Calu3 (cell line): ENCODE results near the gene FOXK1. TPM values are rescaled to one million over a fixed set of nuclear protein-coding genes. Genes with fewer than 3 reads are reported as not detected.
"Not testable (repeated sequence)": the region's sequence is repeated elsewhere in the genome, so short reads cannot be mapped to it uniquely, and the experiment has no call there.

Experiments used
- BruUV-seq: library from RNA; stranded (reverse); fragments of 400-500 nt; replicated peaks from 2 replicates; lab custom pipeline; 2021; lab: Mats Ljungman, UMichigan
- CTCF ChIA-PET: fragments of 300-600 bp; sonication (Branson Sonifier 250); formaldehyde crosslinking; loops from one replicate; lab custom pipeline; 2022; ENCODE audit warnings: antibody characterized with exemption; lab: Charles Lee
- DNase-seq: peaks from one replicate; pipeline ENCODE4 v3.0.0; 2022
- H3K27ac Mint-ChIP-seq: one replicate; pipeline ENCODE4 v1.8.0; 2022; ENCODE audit warnings: mixed read lengths; ENCODE audit not compliant: unreplicated experiment
- H3K27me3 Mint-ChIP-seq: one replicate; pipeline ENCODE4 v1.8.0; 2022; ENCODE audit warnings: mixed read lengths; ENCODE audit not compliant: unreplicated experiment
- H3K36me3 Mint-ChIP-seq: one replicate; pipeline ENCODE4 v1.8.0; 2022; ENCODE audit warnings: mild to moderate bottlenecking, moderate library complexity, mixed read lengths; ENCODE audit not compliant: insufficient read depth, unreplicated experiment
- H3K4me1 Mint-ChIP-seq: one replicate; pipeline ENCODE4 v1.8.0; 2022; ENCODE audit warnings: mild to moderate bottlenecking, low read depth, mixed read lengths; ENCODE audit not compliant: unreplicated experiment
- H3K4me3 Mint-ChIP-seq: one replicate; pipeline ENCODE4 v1.8.0; 2022; ENCODE audit warnings: mild to moderate bottlenecking, low read depth, moderate library complexity, mixed read lengths; ENCODE audit not compliant: unreplicated experiment
- H3K9me3 Mint-ChIP-seq: one replicate; pipeline ENCODE4 v1.8.0; 2022; ENCODE audit warnings: low read depth, mixed read lengths; ENCODE audit not compliant: unreplicated experiment
- intact Hi-C: fragments of 100-400 bp; cut with micrococcal nuclease; formaldehyde crosslinking; loops from one replicate; pipeline ENCODE4 v1.10.0; 2022; ENCODE audit not compliant: unreplicated experiment
- total RNA-seq: library from RNA; stranded (reverse); gene quantifications from 2 replicates; pipeline ENCODE4 v1.2.3, GENCODE V29; 2022
- TF ChIP-seq, protein P1 (sequence below): fragments of 200-600 bp; IDR thresholded peaks from one replicate; pipeline ENCODE4 v1.8.0; 2022; ENCODE audit warnings: antibody characterized with exemption; ENCODE audit not compliant: unreplicated experiment

The FOXK1 gene
- total RNA-seq, 1 experiment from 2014 or later: 65.9 TPM

DNA sequence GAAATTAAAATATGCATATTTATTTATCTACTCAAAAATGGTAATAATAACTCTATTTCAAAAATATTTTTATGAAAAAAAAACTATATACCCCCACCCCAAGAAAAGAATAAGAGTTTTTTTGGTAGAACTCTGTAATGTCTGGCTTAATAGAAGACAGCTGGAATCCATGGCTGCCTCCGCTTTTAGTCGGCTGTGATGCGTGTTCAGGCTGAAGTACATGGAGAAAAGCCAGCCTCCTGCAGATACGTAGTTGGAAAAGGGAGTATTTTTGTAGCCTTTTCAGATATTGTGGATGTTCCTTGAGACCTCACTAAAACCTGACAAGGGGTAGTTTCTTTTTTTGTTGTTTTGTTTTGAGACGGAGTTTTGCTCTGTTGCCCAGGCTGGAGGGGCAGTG is 10.0 kb downstream of the FOXK1 start:
- intact Hi-C loops: no loop called here
- Mint-ChIP-seq H3K9me3 (no peaks in the 10 kb centered on the region), H3K27me3 (no peaks in the 10 kb centered on the region), H3K4me1 (peaks cover 26% of the 10 kb centered on the region), H3K4me3 (no peak overlapping the region), H3K27ac (no peak overlapping the region), H3K36me3 (peaks cover 14% of the 10 kb centered on the region)
- CTCF ChIA-PET: interaction anchor here (0.5 kb wide), 1 partner anchor 12 kb away, joined by 3 read pairs; no protein-coding TSS in a partner anchor
- TF ChIP-seq, protein P1, sequence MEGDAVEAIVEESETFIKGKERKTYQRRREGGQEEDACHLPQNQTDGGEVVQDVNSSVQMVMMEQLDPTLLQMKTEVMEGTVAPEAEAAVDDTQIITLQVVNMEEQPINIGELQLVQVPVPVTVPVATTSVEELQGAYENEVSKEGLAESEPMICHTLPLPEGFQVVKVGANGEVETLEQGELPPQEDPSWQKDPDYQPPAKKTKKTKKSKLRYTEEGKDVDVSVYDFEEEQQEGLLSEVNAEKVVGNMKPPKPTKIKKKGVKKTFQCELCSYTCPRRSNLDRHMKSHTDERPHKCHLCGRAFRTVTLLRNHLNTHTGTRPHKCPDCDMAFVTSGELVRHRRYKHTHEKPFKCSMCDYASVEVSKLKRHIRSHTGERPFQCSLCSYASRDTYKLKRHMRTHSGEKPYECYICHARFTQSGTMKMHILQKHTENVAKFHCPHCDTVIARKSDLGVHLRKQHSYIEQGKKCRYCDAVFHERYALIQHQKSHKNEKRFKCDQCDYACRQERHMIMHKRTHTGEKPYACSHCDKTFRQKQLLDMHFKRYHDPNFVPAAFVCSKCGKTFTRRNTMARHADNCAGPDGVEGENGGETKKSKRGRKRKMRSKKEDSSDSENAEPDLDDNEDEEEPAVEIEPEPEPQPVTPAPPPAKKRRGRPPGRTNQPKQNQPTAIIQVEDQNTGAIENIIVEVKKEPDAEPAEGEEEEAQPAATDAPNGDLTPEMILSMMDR: no peak
- DNase-seq: no peak
- no TSS peak for BruUV-seq

DNA sequence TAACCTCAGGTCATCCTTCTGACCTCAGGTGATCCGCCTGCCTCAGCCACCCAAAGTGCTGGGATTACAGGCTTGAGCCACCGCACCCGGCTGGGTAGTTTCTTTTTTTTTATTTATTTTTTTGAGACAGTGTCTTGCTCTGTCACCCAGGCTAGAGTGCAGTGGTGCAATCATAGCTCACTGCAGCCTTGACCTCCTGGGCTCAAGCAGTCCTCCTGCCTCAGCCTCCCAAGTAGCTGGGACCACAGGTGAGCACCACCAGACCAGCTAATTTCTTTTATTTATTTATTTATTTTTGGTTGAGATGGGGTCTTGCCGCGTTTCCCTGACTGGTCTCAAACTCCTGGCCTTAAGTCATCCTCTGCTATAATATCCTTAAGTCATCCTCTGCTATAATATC is 10.5 kb downstream of the FOXK1 start:
- BruUV-seq, DNase-seq, intact Hi-C loops, H3K27ac Mint-ChIP-seq, CTCF ChIA-PET, H3K27me3 Mint-ChIP-seq, H3K9me3 Mint-ChIP-seq, H3K4me3 Mint-ChIP-seq: not testable (repeated sequence)
- peaks cover 26% of the 10 kb centered on the region for H3K4me1 Mint-ChIP-seq
- H3K36me3 Mint-ChIP-seq: peaks cover 14% of the 10 kb centered on the region

DNA sequence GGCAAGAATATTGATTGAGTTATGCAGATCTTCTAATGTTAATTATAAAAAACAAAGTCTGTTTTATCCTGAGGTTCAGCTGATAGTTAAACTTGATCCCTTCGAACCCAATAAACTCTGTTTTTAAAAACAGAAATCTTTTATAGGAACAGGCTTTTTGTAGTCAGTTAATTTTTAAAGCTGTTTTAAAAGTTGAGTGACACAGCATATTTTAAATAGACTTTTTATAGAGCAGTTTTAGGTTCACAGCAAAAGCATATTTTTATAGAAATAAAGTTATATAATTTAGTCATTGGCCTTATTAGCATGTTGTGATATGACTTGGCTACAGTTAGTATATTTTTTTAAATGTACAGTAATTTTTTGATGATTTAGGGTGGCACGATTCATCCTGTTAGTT is 11.1 kb downstream of the FOXK1 start:
- TF ChIP-seq, protein P1: no peak
- no peak for DNase-seq
- no peaks in the 10 kb centered on the region for H3K27me3 Mint-ChIP-seq
- H3K36me3 Mint-ChIP-seq: peaks cover 14% of the 10 kb centered on the region
- peaks cover 26% of the 10 kb centered on the region for H3K4me1 Mint-ChIP-seq
- H3K4me3 Mint-ChIP-seq: no peak overlapping the region
- H3K27ac Mint-ChIP-seq: no peak overlapping the region
- intact Hi-C loops: no loop called here
- CTCF ChIA-PET: interaction anchor here (0.6 kb wide), 1 partner anchor 24 kb away, joined by 3 read pairs; no protein-coding TSS in a partner anchor
- BruUV-seq: no TSS peak
- no peaks in the 10 kb centered on the region for H3K9me3 Mint-ChIP-seq

DNA sequence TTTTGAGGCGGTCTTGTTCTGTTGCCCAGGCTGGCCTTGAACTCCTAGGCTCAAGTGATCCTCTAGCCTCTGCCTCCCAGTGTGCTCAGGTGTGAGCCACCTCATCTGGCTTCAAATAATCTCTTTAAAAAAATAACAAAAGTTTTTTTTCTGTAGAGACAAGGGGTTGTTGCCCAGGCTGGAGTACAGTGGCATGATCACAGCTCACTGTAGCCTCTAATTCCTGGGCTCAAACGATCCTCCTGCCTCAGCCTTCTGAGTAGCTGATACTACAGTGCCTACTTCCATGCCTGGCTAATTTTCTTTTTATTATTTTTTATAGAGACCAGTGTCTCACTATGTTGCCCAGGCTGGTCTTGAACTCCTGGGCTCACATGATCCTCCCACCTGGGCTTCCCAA is 11.7 kb downstream of the FOXK1 start:
- BruUV-seq: no TSS peak
- H3K9me3 Mint-ChIP-seq: no peaks in the 10 kb centered on the region
- CTCF ChIA-PET: interaction anchor here (0.6 kb wide), 1 partner anchor 24 kb away, joined by 3 read pairs; no protein-coding TSS in a partner anchor
- intact Hi-C loops: no loop called here
- H3K27ac Mint-ChIP-seq: no peak overlapping the region
- peaks cover 26% of the 10 kb centered on the region for H3K4me1 Mint-ChIP-seq
- H3K36me3 Mint-ChIP-seq: peaks cover 14% of the 10 kb centered on the region
- TF ChIP-seq, protein P1: no peak
- no peak for DNase-seq
- H3K27me3 Mint-ChIP-seq: no peaks in the 10 kb centered on the region
- H3K4me3 Mint-ChIP-seq: no peak overlapping the region

DNA sequence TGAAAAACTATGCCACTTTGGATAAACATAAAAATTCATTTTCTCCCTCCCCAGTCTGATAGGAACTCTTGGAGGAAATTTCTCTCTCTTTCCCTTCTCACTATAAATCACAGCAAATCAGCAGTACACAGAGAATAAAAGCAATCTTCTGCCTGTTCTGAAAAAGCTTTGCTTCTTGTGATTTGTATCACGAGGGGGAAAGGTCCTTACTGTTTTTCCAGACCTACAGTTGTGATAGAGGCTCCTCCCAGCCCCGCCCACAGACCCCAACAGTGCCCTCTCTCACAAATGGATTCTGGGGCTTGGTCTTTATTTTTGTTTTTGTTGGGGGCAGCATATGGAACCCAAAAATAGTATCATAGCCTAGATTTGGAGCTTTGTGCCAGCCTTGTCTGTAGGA is 12.2 kb downstream of the FOXK1 start:
- BruUV-seq: no TSS peak
- Mint-ChIP-seq H3K36me3 (peaks cover 14% of the 10 kb centered on the region), H3K27ac (no peak overlapping the region), H3K27me3 (no peaks in the 10 kb centered on the region), H3K4me1 (peaks cover 26% of the 10 kb centered on the region), H3K4me3 (no peak overlapping the region), H3K9me3 (no peaks in the 10 kb centered on the region)
- CTCF ChIA-PET: interaction anchor here (1.4 kb wide), 1 partner anchor 53 kb away, joined by 4 read pairs; no protein-coding TSS in a partner anchor
- intact Hi-C loops: no loop called here
- no peak for DNase-seq
- TF ChIP-seq, protein P1: no peak
